ENCODE measurements around the gene ESYT2.

DNA sequence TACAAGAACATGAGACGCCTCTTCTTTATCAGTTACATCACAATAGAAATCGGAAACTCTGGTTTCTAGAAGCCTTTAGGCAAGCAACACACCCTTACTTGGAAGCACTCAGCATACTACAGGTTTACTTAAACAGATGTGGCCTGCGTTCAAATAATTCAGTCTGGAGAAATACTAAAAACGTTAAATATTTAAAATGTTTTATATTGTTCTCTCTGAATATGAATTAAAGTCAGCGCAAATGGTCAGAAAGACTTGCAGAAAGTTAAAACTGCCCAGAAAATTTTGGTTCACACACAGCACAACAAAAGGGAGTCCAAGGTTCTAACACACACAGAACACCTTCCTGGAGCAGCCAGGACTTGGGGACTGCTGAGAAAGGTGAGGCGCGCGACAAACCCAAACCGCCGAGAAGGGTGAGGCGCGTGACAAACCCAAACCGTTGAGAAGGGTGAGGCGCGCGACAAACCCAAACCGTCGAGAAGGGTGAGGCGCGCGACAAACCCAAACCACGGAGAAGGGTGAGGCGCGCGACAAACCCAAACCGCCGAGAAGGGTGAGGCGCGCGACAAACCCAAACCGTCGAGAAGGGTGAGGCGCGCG, 25.8 kb downstream of the ESYT2 start:
- TF ChIP-seq, protein P1, sequence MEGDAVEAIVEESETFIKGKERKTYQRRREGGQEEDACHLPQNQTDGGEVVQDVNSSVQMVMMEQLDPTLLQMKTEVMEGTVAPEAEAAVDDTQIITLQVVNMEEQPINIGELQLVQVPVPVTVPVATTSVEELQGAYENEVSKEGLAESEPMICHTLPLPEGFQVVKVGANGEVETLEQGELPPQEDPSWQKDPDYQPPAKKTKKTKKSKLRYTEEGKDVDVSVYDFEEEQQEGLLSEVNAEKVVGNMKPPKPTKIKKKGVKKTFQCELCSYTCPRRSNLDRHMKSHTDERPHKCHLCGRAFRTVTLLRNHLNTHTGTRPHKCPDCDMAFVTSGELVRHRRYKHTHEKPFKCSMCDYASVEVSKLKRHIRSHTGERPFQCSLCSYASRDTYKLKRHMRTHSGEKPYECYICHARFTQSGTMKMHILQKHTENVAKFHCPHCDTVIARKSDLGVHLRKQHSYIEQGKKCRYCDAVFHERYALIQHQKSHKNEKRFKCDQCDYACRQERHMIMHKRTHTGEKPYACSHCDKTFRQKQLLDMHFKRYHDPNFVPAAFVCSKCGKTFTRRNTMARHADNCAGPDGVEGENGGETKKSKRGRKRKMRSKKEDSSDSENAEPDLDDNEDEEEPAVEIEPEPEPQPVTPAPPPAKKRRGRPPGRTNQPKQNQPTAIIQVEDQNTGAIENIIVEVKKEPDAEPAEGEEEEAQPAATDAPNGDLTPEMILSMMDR (optimal IDR thresholded peaks at IDR 0.05 in 1 of 3, IDR thresholded peaks at IDR 0.05 in 1 of 3, conservative IDR thresholded peaks at IDR 0.05 in 1 of 3; ENCODE audit: extremely low read depth in 1 of 3, insufficient read depth in 2 of 3, low read length in 3 of 3), result no peak
- no peak for TF ChIP-seq EZH2 (IDR thresholded peaks at IDR 0.05; ENCODE audit: low read length)
